Loucy (cell line): ENCODE results near the gene CHTOP.

ENCODE experiments used
- H2AFZ ChIP-seq: fragments of 200-600 bp; sonication (generic); 2 replicates; pipeline ENCODE4 v1.6.0; 2016; ENCODE audit warnings: antibody characterized with exemption, mild to moderate bottlenecking, low read length, moderate library complexity
- H3F3A ChIP-seq: fragments of 200-600 bp; 2 replicates; pipeline ENCODE4 v1.6.0; 2016; ENCODE audit warnings: antibody characterized with exemption, low read depth, mild to moderate bottlenecking
- H3K27me3 ChIP-seq: fragments of 200-600 bp; sonication (generic); 2 replicates; pipeline ENCODE4 v1.6.1; 2014; ENCODE audit warnings: low read length, mild to moderate bottlenecking; ENCODE audit not compliant: insufficient read depth, poor library complexity, severe bottlenecking
- H3K36me3 ChIP-seq: fragments of 200-600 bp; sonication (generic); 2 replicates; pipeline ENCODE4 v1.6.1; 2016; ENCODE audit warnings: low read length; ENCODE audit not compliant: insufficient read depth
- H3K4me1 ChIP-seq: fragments of 200-600 bp; sonication (generic); 2 replicates; pipeline ENCODE4 v1.5.1; 2014; ENCODE audit warnings: low read length, mild to moderate bottlenecking; ENCODE audit not compliant: insufficient read depth, poor library complexity, severe bottlenecking
- H3K4me2 ChIP-seq: fragments of 200-600 bp; sonication (generic); 2 replicates; pipeline ENCODE4 v1.6.0; 2014; ENCODE audit warnings: antibody characterized with exemption, low read length, low read depth, mild to moderate bottlenecking; ENCODE audit not compliant: poor library complexity, severe bottlenecking
- H3K4me3 ChIP-seq: fragments of 200-600 bp; sonication (generic); 2 replicates; pipeline ENCODE4 v1.5.1; 2014; ENCODE audit warnings: low read length, mild to moderate bottlenecking, mixed read lengths; ENCODE audit not compliant: poor library complexity, severe bottlenecking
- H3K79me2 ChIP-seq: fragments of 200-600 bp; sonication (generic); 2 replicates; pipeline ENCODE4 v1.6.1; 2014; ENCODE audit warnings: low read length; ENCODE audit not compliant: insufficient read depth
- H3K9ac ChIP-seq: fragments of 200-600 bp; sonication (generic); 2 replicates; pipeline ENCODE4 v1.6.0; 2014; ENCODE audit warnings: mild to moderate bottlenecking, low read depth, low read length, moderate library complexity; ENCODE audit not compliant: poor library complexity, severe bottlenecking
- H3K9me2 ChIP-seq: fragments of 200-600 bp; sonication (generic); replicated peaks from 2 replicates; pipeline ENCODE4 v1.6.1; 2016; ENCODE audit warnings: low read depth, low read length, mixed read lengths
- H3K9me3 ChIP-seq: fragments of 200-600 bp; sonication (generic); 2 replicates; pipeline ENCODE4 v1.6.1; 2014; ENCODE audit warnings: mild to moderate bottlenecking, antibody characterized with exemption, low read length, low read depth; ENCODE audit not compliant: insufficient read depth
- H4K20me1 ChIP-seq: fragments of 200-600 bp; sonication (generic); 2 replicates; pipeline ENCODE4 v1.6.0; 2014; ENCODE audit warnings: antibody characterized with exemption, low read length, mild to moderate bottlenecking; ENCODE audit not compliant: insufficient read depth, poor library complexity, severe bottlenecking
- EZH2phosphoT487 ChIP-seq: fragments of 200-600 bp; IDR thresholded peaks from 2 replicates; pipeline ENCODE4 v1.6.1; 2018; ENCODE audit warnings: antibody characterized with exemption, mild to moderate bottlenecking, moderate library complexity, borderline replicate concordance
- TF ChIP-seq, protein P1 (sequence below): fragments of 200-600 bp; sonication (generic); conservative IDR thresholded peaks from 2 replicates; pipeline ENCODE4 v1.5.1; 2014; ENCODE audit warnings: mild to moderate bottlenecking, antibody characterized with exemption, low read length

Gene CHTOP

DNA sequence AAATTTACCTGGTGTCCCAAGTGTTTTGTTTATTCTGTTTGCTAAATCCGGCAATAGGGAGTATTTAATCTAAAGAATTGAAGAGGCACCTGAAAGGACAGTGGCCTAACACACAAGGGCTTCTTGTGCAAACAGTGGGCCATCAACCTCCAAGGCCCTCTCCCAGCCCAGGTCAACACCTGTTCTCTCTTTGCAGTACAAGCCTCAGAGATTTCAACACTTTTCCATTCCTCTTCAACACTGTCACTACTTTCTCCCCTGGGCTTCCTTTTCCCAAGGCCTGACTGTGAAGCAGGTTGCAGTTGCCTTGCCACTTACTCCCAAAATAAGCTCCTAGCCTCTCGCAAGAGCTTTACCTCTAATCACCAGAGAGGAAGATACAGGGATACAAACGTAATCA is 21.5 kb downstream of the CHTOP start:
- Histone ChIP-seq H3K79me2 (peaks cover 12% of the 10 kb centered on the region), H3K4me3 (no peak overlapping the region), H3K36me3 (no peaks in the 10 kb centered on the region), H3K4me2 (no peak overlapping the region), H2AFZ (no peak overlapping the region), H3K9me2 (no peaks in the 10 kb centered on the region), H4K20me1 (peaks cover 7% of the 10 kb centered on the region), H3K27me3 (no peaks in the 10 kb centered on the region), H3K9ac (no peak overlapping the region), H3K9me3 (no peaks in the 10 kb centered on the region), H3F3A (no peaks in the 10 kb centered on the region), H3K4me1 (no peaks in the 10 kb centered on the region)
- no peak for TF ChIP-seq EZH2phosphoT487
- TF ChIP-seq, protein P1, sequence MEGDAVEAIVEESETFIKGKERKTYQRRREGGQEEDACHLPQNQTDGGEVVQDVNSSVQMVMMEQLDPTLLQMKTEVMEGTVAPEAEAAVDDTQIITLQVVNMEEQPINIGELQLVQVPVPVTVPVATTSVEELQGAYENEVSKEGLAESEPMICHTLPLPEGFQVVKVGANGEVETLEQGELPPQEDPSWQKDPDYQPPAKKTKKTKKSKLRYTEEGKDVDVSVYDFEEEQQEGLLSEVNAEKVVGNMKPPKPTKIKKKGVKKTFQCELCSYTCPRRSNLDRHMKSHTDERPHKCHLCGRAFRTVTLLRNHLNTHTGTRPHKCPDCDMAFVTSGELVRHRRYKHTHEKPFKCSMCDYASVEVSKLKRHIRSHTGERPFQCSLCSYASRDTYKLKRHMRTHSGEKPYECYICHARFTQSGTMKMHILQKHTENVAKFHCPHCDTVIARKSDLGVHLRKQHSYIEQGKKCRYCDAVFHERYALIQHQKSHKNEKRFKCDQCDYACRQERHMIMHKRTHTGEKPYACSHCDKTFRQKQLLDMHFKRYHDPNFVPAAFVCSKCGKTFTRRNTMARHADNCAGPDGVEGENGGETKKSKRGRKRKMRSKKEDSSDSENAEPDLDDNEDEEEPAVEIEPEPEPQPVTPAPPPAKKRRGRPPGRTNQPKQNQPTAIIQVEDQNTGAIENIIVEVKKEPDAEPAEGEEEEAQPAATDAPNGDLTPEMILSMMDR, result no peak

DNA sequence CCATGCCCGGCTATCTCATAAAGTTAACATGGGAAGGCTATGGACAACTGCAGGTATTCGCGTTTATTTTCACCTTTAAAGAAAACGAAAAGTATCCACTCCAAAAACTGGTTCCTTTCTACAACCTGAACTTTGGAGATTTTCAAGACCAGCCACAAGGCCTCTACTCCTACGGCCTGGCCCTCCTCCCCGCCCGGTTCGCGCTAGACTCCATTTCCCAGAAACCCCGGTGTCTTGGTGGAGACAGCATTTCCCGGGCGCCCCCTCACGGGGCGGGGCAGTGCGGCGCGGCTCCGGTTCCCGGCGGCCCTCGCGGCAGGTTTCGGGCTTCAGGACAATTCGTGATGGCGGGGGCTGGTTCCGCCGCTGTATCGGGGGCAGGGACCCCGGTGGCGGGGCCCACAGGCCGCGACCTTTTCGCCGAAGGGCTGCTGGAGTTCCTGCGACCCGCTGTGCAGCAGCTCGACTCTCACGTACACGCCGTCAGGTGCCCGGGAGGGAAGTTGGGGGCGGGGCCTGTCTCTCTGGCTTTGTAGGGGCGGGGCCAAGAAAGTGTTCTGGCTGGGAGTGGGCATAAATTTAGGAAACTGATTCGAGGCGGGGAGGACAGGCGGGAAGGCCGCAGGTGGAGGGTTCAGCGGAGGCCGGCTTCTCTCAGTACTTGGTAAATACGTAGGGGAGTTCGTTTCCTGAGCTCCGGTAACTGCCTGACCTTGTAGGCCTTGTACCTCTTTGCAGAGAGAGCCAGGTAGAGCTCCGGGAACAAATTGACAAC is 24.7 kb downstream of the CHTOP start, which contains the start of gene SNAPIN:
Gene SNAPIN (plus strand): TSS at position 304 of the 775 bp plus-strand sequence. CDS start 41 bp downstream, at position 345.
- peaks cover 31% of the 10 kb centered on the region for H4K20me1 ChIP-seq
- H3K4me1 ChIP-seq, result no peaks in the 10 kb centered on the region
- H3K9me2 ChIP-seq, result no peaks in the 10 kb centered on the region
- peak within 1 kb of the TSS; percentile 95 for H3K4me2 ChIP-seq
- H3K4me3 ChIP-seq, result peak within 1 kb of the TSS; percentile 88
- peaks cover 35% of the 10 kb centered on the region for H3K79me2 ChIP-seq
- H3K27me3 ChIP-seq, result no peaks in the 10 kb centered on the region
- peak within 1 kb of the TSS; percentile 75 for H3K9ac ChIP-seq
- TF ChIP-seq EZH2phosphoT487, result no peak
- TF ChIP-seq, protein P1, result no peak
- H3K9me3 ChIP-seq, result no peaks in the 10 kb centered on the region
- H3K36me3 ChIP-seq, result peaks cover 28% of the 10 kb centered on the region
- peaks cover 23% of the 10 kb centered on the region for H3F3A ChIP-seq
- H2AFZ ChIP-seq, result peak within 1 kb of the TSS; percentile 95

- H2AFZ ChIP-seq, result peak overlapping the region; percentile 95
- H3K9me2 ChIP-seq, result no peaks in the 10 kb centered on the region
- H3K9me3 ChIP-seq, result no peaks in the 10 kb centered on the region
- peaks cover 36% of the 10 kb centered on the region for H4K20me1 ChIP-seq
- H3K9ac ChIP-seq, result peak overlapping the region; percentile 75
- H3K79me2 ChIP-seq, result peaks cover 39% of the 10 kb centered on the region
- peak overlapping the region; percentile 95 for H3K4me2 ChIP-seq
- no peaks in the 10 kb centered on the region for H3K4me1 ChIP-seq
- H3K4me3 ChIP-seq, result peak overlapping the region; percentile 88
- TF ChIP-seq, protein P1, result no peak
- peaks cover 24% of the 10 kb centered on the region for H3F3A ChIP-seq
- H3K27me3 ChIP-seq, result no peaks in the 10 kb centered on the region
- H3K36me3 ChIP-seq, result peaks cover 33% of the 10 kb centered on the region
Measured at GRCh38 chr1:153659175-153659534, 25.3 kb downstream of the CHTOP start.
